GM12874 (cell line): ENCODE measurements around the gene MAPKAPK5.
A peak's percentile ranks its signal among the peaks of the same experiment; 100 is the strongest.

Experiments used
- TF ChIP-seq, protein P1 (sequence below): IDR thresholded peaks from 2 replicates; pipeline ENCODE4 v1.5.1; 2011; ENCODE audit warnings: low read depth, mild to moderate bottlenecking, control low read depth, low read length, moderate library complexity; ENCODE audit not compliant: insufficient read depth

The MAPKAPK5 gene

GRCh38 chr12:111824312-111824711 lies 17.7 kb upstream of the MAPKAPK5 start:
- TF ChIP-seq, protein P1, sequence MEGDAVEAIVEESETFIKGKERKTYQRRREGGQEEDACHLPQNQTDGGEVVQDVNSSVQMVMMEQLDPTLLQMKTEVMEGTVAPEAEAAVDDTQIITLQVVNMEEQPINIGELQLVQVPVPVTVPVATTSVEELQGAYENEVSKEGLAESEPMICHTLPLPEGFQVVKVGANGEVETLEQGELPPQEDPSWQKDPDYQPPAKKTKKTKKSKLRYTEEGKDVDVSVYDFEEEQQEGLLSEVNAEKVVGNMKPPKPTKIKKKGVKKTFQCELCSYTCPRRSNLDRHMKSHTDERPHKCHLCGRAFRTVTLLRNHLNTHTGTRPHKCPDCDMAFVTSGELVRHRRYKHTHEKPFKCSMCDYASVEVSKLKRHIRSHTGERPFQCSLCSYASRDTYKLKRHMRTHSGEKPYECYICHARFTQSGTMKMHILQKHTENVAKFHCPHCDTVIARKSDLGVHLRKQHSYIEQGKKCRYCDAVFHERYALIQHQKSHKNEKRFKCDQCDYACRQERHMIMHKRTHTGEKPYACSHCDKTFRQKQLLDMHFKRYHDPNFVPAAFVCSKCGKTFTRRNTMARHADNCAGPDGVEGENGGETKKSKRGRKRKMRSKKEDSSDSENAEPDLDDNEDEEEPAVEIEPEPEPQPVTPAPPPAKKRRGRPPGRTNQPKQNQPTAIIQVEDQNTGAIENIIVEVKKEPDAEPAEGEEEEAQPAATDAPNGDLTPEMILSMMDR = 0 out of 2 replicates have a peak, but pooled peaks have one; percentile 10

DNA sequence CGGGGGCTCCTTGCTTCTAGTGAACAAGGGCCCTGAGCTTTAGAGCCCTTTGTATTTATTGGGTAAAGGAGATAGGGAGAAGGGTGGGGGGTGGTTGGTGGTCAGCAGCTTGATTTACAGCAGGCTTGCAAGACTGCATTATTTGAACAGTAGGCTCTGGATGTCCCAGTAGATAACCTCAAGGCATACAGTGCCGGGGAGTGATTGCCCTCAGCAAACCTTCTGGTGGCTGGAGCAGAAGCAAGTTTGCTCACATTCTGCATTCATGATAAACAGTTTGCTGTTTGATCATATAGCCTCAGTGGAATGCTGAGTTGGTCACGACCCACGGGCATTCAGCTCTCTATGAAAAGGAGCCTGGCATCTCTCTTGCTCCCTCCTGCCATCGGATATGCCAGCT lies 16.5 kb upstream of the MAPKAPK5 start:
- TF ChIP-seq, protein P1 = no peak

- TF ChIP-seq, protein P1 = no peak
Measured at GRCh38 chr12:111826316-111826715, 15.7 kb upstream of the MAPKAPK5 start.

- TF ChIP-seq, protein P1 = no peak
Measured at GRCh38 chr12:111826992-111827391, 15.0 kb upstream of the MAPKAPK5 start.

GRCh38 chr12:111827907-111828306 lies 14.1 kb upstream of the MAPKAPK5 start:
- TF ChIP-seq, protein P1 = no peak

- TF ChIP-seq, protein P1 = no peak
Measured at GRCh38 chr12:111828338-111828979, 13.6 kb upstream of the MAPKAPK5 start.

DNA sequence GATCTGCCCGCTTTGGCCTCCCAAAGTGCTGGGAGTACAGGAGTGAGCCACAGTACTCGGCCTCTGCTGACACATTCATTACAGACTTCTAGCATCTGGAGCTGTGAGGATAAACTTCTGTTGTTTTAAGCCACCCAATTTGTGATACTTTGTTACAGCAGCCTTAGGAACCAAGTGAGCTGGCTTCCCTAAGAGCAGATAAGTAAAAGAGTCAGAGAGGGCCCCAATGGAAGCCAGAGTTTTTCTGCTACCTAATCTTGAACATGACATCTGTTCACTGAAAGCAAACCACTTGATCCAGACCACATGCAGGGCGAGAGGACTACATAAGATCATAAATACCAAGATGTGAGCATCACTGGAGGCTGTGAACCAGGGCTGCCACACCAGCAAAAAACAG lies 3.7 kb upstream of the MAPKAPK5 start:
- TF ChIP-seq, protein P1 = no peak
